GM19397 (cell line): ENCODE measurements around the gene KIAA1671.

ENCODE experiments used
- ATAC-seq: cut with Tn5 transposase; IDR thresholded peaks from one replicate; pipeline ENCODE4 v1.9.1; 2021; ENCODE audit warnings: mild to moderate bottlenecking, moderate library complexity; ENCODE audit not compliant: unreplicated experiment

The KIAA1671 gene

GRCh38 chr22:25109878-25110595, 157.5 kb downstream of the KIAA1671 start:
- no peak for ATAC-seq

GRCh38 chr22:25110596-25110845, 158.0 kb downstream of the KIAA1671 start:
- no peak for ATAC-seq

DNA sequence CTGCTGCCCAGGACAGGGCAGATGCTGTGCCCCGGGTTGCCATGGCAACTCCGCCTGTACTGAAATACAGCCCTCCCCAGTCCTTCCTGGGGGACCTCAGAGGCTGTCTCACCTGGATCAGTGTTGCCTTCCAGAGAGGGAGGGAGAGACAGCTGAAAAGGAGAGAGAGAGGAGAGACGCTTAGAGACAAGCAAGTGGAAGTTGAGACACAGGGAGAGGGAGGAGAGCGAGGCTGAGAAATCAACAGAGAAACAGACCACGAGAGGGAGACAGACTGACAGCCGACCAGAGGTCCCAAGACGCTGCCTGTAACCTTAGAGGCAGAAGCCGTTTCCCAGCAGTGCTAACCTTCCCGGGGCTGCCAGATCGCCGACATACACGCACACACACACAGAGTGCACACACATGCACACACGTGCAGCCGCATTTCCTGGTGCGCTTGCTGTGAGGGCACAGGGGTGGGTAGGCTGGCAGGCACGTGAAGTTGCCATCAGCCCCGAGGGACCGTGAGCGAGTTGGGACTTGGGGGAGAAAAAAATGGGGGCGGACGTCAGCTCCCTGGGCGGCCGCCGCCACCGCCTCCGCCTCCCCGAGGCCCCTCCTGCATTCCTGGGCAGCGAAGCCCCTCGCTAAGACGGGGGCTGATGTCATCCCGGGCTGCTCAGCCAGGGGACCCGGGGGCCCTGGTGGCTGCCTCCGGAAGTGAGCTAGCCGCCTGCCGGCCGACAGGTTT, 158.5 kb downstream of the KIAA1671 start:
- peak; percentile 67 for ATAC-seq

DNA sequence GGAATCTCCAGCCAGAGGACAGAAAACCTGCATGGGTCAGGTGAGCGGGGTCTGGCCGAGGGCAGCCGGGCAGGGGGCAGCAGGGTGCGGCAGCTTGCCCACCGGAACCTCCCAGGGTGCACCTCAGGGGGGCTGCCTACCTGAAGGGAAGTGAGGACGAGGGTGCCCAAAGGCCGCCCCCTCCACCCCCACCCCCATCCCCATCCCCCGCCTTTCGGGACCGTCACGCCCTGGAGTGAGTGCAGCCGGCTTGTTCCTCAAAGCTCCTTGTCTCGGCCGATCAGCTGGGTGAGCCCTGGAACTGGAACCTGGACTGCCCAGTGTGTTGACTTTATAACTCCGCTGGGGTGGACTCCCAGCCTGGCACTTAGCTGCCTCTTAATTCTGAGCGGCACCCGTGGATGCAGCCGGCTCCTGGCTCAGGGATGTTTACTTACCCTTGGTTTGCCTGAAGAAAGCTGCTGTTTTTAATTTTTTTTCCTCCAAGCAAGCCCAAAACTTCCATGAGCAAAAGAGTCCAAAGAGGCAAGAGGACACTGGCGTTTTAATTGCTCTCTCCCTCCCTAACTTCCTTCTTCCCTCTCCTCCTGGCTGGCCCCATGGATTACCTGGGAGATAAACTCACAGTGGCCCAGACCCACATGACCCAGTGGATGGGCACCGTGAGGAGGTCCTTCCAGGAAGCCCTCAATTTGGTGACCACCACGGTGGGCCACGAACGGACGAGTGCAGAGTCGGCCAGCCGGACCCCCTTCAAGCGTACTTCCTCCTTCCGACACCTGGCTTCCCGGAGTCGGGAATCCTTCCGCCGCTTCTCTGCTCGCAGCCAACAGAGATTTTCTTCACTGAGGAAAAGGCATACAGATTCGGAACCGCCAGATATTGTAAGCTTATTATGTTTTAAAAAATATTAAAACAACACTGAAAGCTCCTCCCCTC, 159.3 kb downstream of the KIAA1671 start:
- ATAC-seq: no peak

GRCh38 chr22:25112538-25113253, 160.2 kb downstream of the KIAA1671 start:
- no peak for ATAC-seq

DNA sequence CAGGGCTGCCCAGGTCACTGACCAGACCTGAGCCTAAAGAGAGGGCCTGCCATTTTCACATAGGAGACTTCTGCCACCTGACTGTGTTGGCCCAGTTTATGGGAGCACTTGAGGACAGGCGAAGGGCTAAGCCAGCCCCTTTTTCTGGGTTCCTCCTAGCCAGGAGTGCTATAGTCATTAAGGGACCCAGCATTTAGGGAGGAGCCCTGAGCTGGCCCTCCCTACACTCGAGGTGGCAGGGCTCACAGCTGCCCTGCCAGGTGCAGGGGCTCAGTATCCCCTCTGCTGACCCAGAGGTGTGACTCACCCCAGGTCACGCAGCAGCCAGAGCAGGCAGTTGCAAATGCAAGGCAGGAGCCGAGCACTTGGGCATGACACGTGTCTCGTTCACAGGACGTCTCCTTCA, 160.8 kb downstream of the KIAA1671 start:
- ATAC-seq: no peak

GRCh38 chr22:25114369-25115362, 162.2 kb downstream of the KIAA1671 start:
- ATAC-seq: no peak

GRCh38 chr22:25119609-25120008, 167.1 kb downstream of the KIAA1671 start:
- no peak for ATAC-seq

DNA sequence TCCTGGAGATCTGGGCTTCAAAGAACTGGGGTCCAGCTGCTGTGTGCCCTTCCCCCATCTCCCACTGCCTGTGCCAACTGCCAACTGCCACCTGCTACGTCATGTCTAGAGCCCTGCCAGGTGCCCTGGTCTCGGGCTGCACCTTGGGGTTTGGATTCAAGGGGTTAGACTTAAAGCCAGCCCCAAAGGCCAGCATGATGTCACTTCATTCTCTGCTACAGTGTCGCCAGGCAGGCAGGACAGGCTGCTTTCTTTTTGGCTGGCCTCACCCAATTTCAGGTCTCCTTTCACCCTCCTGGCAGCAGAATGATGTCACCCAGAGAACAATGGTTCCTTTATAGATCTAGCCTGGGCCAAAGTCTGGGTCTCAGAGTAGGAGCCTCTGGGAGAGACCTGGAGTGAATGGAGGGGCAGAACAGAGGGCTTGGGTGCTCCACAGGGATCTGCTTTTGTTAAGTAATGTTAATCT, 167.6 kb downstream of the KIAA1671 start:
- ATAC-seq: no peak

DNA sequence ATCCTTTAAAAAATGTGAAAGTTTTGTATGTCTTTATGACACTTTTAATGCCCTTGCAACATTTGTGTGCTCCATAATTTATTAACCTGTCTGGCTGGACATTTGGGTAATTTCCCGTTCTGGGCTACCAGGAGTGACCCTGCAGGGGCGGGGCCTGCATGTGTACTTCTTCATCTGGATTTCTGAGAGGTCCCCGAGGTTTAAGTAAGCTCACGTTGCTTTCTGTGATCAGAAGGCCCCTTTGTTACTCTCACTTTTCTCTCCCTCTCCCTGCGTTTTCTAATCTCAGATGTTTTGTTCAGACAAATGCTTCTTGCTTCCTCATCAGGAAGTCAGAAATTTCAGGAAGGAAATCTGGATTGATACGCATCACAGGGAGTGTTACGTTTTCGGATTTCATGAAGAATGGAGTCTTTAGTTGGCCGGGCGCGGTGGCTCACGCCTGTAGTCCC, 168.3 kb downstream of the KIAA1671 start:
- no peak for ATAC-seq

DNA sequence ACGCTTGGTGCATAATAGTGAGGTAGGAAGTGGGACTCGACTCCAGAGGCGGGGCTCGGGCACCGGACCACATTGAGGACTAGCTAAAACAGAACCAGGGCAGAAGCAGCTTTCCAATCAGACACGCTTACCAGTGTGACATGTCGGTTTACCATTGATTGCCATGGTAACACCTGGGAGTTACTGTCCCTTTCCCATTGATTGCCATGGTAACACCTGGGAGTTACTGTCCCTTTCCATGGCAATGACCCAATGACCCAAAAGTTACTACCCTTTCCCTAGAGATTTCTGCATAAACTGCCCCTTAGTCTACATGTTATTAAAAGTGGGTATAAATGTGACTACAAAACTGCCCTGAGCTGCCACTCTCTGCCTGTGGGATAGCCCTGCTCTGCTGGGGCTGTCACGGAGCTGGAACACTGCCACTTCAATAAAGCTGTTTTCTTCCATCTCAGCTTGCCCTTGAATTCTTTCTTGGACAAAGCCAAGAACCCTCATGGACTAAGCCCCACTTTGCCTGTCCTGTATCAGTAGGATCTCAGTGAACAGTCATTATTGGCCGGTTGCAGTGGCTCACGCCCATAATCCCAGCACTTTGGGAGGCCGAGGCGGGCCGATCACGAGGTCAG, 169.7 kb downstream of the KIAA1671 start:
- no peak for ATAC-seq

DNA sequence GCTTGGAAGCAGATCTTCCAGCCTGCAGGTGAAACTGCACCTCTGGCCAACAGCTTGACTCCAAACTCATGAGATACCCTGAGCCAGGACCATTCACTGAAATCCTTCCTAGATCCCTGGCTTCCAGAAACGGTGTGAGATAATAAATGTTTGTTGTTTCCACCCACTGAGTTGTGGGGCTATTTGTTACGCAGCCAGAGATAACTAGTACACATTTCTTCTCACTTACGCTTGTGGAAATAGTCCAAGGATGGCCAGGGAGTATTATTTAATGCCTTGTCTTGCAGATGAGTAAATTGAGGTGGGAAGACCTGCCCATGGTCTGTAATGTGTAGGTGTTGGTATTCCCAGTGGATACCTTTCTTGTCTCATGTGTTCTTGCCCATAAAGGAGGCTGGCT, 171.2 kb downstream of the KIAA1671 start:
- no peak for ATAC-seq

GRCh38 chr22:25125693-25126357, 173.3 kb downstream of the KIAA1671 start:
- ATAC-seq: no peak

- no peak for ATAC-seq
Observed at GRCh38 chr22:25126510-25126909, 174.0 kb downstream of the KIAA1671 start.

- ATAC-seq: no peak
Observed at GRCh38 chr22:25127318-25127717, 174.8 kb downstream of the KIAA1671 start.

DNA sequence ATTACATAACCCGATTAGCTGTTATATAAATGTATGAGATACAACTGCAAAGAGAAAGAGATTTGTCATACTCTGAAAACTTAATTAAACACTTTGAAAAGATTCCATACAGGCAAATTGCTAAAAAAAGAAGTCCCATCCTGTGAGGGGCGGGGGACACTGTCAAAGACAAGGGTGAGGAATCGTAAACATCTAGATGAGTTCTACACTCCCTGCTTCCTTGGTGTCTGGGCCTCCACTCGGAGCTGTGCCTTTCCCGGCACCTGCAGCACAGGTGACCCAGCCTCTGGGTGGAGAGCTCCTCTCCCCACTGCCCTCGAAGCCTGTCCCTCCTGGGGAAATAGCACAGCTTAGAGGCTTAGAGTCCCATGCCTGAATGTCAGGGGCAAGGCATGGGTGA, 177.9 kb downstream of the KIAA1671 start:
- no peak for ATAC-seq

DNA sequence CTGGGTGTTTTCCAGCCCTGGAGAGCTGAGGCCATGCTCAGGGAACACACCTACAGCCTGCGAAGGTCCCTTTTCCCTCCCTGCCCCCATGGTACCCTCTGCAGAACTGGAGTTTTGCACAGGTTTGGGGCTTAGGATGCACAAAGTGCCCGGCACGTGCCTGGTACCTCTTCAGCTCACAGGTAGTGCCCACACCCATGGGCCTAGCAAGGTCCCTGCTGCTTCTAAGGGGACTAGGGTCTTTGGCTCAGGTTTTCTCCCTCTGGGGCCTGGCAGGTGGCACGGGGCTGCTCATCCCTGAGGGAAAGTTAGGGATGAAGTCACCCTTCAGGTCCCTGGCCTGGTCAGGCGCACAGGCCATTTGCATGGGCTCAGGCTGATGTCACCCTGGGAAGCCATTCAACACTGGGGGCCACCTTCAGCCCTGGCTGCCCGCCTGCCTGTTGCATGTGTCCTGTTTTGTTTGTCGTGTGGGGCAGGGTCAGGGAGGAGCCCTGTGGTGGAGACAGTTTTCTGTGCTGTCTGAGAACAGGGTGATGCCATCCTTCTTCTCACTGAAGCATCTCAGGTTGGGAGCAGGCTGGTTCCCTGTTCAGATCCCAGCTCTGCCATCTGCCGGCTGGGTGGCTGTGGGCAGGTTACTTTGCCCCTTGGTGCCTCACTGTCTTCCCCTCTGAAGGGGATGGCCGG, 178.8 kb downstream of the KIAA1671 start:
- ATAC-seq: no peak

DNA sequence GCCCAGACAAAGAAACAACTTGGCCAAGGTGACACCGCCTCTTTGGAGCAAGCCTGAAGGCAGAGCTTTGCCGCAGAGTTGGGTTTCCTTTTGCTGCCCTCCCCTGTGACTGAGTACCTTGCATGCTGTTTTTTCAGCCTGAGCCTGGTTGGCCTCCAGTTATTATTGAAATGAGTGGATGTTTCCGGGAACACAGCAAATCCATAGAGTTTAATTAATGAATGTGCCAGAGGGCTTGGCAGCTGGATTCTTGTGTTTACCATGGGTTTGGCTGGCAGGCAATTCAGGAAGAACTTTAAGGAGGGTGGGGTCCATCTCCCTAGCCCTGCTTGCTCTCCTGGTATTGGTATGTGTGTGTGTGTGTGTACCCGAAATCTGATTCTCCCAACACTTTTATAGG, 181.5 kb downstream of the KIAA1671 start:
- ATAC-seq: no peak
